GM19043 (cell line): ENCODE data around the gene RPS16.
A peak's percentile ranks its signal among the peaks of the same experiment; 100 is the strongest.
"Not testable (repeated sequence)": the region's sequence is repeated elsewhere in the genome, so short reads cannot be mapped to it uniquely, and the experiment has no call there.

Experiments
- ATAC-seq: cut with Tn5 transposase; IDR thresholded peaks from one replicate; pipeline ENCODE4 v1.9.1; 2021; ENCODE audit warnings: low read depth; ENCODE audit not compliant: unreplicated experiment

The RPS16 gene

DNA sequence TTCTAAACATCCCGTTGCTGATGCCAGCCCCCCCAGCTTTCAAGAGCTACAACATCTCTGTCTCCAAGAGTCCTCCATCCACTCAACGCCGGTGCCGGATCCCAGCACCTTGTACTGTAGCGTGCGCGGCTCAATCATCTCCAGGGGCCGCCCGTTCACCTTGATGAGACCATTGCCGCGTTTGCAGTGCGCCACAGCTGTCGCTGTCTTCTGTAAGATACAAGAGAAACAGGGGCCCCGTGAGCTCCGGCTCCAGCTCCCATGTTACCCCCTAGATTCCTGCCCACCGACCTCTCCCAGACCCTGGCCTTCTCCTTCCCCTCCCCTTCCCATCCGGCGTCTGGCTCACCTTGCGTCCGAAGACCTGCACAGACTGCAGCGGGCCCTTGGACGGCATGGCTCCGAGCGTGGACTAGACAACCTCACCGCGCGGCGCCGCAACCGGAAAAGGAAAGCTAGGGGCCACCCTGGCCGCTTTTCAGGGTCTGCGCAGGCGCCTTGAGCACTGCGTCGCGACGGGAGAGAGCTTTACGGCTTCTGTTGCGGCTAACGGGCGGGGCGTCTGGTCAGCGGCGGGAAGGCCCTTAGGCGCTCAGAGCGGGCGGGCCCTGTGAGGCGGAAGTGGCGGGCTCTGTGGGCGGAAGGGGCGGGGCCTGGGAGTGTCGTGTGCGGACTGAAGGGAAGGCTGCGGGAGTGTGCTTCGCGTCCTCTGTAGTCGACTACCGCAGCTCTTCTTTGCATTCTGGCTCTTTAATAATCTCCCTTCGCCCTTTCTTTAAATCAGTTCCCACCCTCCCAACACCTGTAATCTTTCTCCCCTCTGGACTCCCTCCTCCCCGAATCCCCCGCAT, at the start of gene RPS16:
RPS16 (minus strand) TSS at position 451 of the 851 bp plus-strand sequence; CDS start at position 397, 54 bp downstream.
- ATAC-seq = peak; percentile 69

DNA sequence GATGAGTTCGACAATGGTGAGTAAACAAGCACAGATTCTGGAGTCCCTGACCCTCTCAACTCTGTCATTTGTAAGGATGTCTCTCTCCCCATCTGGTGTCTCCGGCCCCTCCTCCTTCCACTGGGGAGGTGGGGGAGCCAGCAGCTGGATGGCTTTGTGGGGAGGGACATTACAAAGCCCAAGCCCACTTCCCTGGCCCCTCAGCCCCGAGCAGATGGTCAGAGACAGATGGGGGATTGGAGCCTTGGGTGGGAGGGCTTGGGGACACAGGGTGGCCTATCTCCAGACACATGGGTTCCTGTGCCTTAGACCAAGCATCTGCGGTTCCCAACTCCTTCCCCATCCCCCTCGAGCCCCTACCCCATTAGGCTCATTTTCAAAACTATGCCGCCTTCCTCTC, 47.4 kb upstream of the RPS16 start:
- ATAC-seq = no peak

DNA sequence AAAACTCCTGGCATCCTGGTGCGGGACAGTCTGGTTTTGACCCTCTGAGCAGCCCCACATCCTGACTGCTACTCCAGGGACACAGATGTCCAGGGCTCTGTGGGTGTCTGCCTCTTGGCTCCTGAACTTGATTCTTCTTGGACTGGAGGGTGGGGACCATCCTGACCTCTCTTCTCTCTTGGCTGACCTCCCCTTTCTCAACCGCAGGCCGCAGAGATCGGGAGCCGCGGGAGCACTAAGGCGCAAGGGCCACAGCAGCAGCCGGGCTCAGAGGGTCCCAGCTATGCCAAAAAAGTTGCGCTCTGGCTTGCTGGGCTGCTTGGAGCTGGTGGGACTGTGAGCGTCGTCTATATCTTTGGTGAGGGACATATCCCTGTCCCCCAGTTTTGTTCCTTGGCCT, 45.9 kb upstream of the RPS16 start:
- ATAC-seq = no peak

DNA sequence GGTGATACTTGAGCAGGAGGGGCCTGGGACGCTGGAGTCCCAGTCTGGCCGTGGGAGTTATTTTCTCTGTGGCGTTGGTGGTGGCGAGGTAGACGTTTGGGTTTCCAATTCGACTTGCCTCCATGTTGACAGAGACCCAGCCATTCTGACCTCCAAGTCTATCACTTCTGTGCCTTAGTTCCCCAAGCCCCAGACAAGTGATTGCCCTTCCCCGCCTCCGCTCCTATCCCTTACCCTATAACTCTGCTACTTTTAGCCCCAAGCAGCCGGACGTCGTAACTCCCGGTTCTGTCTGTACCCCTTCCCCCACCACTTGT, 45.4 kb upstream of the RPS16 start:
- no peak for ATAC-seq

DNA sequence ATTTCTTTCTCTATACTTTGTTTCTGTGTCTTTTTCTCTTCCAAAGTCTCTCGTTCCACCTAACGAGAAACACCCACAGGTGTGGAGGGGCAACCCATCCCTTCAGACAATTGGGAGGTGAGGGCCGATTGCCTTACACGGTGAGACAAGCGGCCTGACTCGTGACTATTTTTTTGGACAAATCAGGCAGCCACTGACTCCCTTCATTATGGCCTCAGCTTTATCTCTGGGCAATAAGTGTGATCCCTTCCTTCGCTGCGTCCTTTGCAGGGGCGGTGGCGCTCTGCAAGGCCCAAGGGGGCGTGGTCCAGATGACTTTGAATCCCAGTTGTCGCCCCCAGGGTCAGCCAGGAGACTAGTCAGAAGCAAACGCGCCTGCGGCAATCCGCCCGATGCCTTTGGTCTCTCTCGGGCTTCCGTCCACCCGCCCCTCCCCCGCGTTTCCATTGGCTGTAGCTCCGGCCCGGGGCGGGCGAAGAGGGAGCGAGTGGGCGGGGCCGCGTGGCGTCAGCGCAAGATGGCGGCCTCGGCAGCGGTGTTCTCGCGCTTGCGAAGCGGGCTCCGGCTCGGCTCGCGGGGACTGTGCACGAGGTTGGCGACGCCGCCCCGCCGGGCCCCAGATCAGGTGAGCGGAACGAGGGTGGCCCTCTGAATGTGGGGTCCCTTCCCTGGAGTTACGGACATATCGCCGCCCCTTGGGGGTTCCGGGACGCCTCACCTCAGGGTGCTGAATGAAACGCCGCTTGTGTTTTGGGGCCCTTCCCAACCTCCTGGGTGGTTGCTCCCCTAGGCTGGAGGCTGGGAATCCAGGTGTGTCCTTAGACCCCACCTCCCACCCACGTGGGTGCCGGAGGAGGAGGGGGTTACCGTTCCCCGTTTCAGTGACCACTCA, 44.8 kb upstream of the RPS16 start, which contains the start of gene TIMM50:
TIMM50 (plus strand) TSS at position 502 of the 892 bp plus-strand sequence; CDS start at position 518, 16 bp downstream.
- peak; percentile 66 for ATAC-seq

DNA sequence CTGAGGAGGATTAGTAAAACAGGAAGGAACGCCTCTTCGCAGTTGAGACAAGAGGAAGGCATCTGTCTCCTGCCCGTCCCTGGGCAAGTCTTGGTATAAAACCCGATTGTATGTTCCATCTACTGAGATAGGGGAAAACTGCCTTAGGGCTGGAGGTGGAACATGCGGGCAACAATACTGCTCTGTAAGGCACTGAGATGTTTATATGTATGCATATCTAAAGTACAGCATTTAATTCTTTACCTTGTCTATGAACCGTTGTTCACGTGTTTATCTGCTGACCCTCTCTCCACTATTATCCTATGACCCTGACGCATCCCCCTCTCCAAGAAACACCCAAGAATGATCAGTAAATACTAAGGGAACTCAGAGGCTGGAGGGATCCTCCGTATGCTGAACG, 44.2 kb upstream of the RPS16 start:
- ATAC-seq = no peak

DNA sequence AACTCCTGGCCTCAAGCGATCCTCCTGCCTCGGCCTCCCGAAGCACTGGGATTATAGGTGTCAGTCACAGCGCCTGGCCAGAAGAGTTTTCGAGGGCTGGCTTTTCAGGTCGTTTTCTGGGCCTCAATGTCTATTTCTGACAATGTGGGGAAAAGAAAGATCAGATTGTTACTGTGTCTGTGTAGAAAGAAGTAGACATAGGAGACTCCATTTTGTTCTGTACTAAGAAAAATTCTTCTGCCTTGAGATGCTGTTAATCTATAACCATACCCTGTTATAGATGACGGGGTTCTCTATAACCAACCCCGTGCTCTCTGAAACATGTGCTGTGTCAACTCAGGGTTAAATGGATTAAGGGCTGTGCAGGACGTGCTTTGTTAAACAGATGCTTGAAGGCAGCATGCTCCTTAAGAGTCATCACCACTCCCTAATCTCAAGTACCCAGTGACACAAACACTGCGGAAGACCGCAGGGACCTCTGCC, 43.6 kb upstream of the RPS16 start:
- not testable (repeated sequence) for ATAC-seq

DNA sequence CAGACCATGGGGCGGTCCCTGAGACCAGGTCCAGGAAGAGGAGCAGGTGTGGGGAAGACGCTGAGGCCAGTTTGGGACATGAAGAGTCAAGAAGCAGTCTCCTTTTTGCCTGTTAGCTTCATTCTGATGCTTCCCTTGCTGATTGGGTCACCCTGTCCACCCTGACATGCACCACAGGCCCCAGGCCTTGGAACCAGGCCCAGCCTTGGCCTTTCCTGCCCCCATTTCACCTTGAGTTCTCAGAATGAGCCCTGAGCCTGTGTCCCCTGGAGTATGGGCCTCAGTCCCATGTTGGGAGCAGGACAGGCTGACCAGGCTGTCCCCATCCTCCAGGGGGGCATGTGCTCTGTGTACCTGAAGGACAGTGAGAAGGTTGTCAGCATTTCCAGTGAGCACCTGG, 40.0 kb upstream of the RPS16 start:
- ATAC-seq = no peak

DNA sequence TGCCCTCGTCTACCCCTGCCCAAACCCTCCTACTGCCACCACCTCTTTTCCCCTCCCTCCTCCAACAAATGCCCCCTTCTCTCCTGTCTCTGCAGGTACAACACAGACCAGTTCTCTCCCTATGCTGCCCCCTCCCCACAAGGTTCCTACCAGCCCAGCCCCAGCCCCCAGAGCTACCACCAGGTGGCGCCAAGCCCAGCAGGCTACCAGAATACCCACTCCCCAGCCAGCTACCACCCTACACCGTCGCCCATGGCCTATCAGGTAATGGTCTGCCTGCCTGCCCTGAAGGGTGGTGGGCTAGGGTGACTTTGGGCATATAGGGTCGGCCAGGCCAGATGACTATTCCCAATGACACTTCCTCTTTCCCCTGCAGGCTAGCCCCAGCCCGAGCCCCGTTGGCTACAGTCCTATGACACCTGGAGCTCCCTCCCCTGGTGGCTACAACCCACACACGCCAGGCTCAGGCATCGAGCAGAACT, 38.4 kb upstream of the RPS16 start:
- ATAC-seq = no peak

DNA sequence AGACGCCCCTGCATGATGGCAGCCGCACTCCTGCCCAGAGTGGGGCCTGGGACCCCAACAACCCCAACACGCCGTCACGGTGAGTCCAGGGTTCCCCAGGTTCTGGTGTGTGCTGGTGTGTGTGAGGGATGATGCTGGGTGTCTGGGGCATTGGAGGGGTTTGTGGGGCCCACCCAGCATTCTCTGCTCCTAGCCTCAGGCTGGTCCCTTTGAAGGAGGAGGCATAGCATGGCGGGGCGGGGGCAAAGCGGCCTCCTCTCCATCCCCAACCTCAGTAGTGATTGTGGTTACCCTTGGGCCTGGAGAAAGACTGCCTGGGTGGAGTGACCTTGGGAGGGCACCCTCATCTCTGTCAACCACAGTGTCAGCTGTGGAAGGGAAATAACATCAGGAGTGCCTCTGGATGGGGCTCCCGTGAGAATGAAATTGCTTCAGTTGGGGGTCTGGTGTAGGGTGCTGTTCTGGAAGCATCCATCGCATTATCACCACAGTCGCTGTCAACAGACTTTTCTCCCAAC, 37.8 kb upstream of the RPS16 start:
- no peak for ATAC-seq

DNA sequence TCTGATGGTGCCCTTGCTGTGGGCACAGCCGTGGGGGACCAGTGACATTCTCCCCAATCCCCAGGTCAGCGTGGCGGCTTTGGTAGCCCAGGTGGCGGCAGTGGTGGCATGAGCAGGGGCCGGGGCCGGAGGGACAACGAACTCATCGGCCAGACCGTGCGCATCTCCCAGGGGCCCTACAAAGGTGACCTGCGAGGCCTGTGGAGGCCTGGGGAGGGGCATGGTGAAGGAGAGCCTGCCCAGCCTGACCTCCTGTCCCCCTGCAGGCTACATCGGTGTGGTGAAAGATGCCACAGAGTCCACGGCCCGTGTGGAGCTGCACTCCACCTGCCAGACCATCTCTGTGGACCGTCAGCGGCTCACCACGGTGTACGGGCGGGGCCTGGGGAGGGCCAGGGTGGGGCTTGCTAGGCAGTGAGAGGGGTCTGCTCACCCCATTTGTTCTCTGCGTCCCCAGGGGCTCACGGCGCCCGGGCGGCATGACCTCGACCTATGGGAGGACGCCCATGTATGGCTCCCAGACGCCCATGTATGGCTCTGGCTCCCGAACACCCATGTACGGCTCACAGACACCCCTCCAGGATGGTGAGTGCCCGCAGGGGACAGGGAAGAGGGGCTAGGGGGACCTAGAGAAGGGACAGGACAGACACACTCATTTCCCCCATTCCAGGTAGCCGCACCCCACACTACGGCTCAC, 37.1 kb upstream of the RPS16 start:
- no peak for ATAC-seq

DNA sequence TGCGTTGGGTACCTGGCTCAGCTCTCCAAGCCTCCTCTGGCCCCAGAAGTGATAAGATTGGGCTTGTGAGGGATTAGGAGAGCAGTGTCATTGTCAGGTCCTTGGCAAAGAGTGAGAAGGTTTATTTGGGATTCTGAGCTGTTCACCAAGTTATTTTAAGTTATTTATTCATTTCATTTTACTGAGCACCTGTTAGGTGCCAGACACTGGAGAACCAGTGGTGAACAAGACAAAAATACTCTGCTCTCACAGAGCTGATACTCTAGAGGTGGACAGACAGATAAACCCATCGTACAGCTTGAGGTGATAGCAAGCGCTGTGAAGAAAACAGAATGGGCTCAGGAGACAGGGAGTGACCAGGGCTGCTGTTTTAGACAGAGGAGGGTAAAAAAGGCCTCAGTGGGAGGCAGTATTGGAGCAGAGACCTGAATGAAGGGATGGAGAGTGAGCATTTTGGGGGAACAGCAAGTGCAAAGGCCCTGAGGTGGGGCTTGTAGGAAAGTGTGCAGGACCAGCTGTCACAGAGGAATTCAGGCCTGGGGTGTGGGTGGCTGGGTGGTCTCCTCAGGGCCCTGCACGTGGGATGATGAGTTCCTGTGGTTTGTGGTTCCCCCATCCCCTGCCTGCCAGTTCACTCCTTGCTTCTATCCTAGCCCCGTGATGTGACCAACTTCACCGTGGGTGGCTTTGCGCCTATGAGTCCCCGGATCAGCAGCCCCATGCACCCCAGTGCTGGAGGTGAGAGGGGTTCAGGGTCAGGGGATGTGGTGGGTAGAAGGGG, 36.2 kb upstream of the RPS16 start:
- no peak for ATAC-seq

DNA sequence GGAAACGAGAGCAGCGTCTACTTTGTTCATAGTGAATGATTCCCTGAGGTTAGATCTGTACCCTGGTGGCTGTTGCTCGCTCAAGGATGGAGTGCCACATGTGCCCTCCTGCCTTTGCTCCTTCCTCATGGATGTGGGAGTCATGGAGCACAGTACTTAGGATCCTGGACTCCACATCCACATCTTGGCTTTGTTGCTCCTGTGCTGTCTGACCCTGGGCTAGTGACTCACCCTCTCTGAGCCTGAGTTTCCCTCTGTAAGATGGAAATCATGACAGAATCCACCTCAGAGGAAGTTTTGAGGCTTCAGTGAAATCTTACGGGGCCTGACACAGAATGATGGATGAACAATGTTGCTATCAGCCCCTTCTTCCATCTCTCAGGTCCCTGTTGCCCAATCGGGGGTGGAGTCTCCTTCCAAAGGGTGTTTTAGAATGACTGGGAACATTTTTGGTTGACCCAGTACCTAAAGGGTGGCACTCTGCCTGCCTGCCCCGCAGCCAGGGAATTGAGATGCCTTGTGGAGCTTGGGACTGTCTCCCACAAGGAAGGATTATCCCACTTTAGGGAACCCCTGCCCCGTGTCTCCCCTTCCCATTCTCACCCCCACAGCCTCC, 35.1 kb upstream of the RPS16 start:
- ATAC-seq = no peak

DNA sequence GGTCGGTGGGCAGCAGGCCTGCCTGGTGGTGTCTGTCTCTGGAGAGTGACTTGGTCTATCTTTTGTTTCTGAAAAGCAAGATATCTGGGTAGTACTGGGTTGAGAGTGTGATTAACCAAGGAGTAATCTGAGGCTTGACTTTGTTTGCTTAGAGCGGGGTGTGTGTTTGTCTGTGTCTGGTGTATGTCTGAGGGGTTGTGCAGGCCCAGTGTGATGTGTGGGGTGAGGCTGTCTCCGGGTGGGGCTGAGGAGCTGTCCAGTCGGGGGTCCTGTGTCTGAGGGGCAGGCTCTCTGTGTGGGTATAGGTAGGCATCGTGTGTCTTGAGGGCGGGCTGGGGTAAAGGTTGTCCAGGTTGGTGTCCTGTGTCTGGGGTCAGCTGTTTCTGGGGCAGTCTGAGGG, 33.8 kb upstream of the RPS16 start:
- ATAC-seq = no peak

DNA sequence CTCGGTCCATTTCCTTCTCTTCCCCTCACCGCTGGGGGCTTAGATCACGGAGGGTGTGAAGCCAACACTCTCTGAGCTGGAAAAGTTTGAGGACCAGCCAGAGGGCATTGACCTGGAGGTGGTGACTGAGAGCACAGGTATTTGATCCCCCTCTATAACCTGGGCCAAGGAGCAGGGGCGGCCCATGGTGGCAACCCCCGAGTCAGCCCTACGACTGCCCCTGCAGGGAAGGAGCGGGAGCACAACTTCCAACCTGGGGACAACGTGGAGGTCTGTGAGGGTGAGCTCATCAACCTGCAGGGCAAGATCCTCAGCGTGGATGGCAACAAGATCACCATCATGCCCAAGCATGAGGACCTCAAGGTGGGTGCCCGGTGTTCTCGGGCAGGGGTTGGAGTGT, 33.3 kb upstream of the RPS16 start:
- ATAC-seq = no peak

DNA sequence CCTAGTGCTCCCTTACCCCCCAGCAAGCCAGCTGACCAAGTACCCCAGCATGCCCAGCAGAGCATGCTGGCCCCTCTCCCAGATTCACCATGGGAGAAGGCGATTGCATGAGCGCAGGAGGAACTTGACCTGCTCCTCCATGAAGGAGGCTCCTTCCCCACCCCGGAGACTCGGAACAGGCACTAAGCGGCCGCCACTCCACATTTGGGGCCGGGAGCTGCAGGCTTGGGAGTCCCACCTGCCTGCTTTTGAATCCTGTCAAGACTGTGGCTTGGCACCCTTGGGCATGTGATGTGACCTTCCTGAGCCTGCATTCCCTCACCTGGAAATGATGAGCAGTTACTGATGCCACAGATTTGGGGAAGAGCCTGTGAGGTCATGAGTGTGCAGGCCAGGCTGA, 32.2 kb upstream of the RPS16 start:
- no peak for ATAC-seq

DNA sequence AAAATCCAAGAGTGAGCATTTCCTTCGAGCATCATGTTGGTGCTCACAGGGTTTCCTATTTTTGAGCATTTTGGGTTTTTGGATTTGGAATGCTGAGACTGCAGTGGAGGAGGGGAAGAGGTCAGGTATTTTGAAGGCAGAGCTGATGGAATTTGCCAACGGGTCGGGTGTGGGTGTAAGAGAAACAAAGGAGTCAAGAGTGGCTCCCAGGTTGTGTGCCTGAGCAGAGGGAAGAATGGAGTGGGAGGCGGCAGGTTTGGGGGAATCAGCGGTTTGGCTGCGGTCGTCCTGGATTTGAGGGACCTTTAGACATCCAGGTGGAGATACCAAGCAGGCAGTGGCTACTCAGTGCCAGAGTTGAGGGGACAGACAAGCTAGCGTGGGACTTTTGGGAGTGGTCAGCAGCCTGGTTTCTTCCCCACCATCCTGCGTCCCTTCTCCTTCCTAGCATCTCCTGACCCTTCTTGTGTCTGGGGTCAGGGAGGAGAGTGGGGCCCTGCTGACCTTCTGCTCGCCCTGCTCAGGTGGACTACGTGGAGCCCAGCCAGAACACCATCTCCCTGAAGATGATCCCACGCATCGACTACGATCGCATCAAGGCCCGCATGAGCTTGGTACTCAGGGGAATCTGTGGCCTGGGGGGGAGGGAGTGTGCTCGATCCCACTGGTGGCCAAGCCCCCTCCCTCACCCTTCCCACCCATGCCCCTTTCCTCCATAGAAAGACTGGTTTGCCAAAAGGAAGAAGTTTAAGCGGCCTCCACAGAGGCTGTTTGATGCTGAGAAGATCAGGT, 30.4 kb upstream of the RPS16 start:
- no peak for ATAC-seq

DNA sequence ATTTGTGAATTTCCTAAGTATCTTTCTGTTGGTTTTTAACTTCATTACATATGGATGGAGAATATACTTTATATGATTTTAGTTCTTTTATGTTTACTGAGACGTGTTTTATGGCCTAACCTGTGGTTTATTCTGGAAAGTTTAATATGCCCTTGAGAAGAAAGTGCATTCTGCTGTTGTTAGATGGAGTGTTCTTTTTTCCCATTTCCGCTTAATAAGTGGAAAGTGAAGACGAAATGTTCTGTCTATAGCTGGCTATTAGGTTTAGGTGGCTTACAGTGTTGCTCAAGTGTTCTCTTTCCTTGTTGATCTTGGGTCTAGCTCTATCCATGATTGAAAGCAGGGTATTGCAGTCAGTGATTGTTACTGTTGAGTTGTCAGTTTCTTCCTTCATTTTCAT, 27.7 kb upstream of the RPS16 start:
- no peak for ATAC-seq

DNA sequence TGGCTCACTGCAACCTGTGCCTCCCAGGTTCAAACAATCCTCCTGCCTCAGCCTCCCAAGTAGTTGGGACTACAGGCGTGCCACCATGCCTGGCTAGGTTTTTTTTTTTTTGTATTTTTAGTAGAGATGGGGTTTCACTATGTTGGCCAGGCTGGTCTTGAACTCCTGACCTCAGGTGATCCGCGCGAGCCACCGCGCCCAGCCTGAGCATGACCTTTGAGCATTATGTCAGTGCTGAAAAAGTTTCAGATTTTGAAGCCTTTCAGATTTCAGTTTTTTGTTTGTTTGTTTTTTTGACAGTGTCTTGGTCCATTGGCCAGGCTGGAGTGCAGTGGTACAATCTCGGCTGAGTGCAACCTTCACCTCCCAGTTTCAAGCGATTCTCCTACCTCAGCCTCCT, 15.5 kb upstream of the RPS16 start:
- ATAC-seq = not testable (repeated sequence)
